Hepatocyte (in vitro differentiated cells): ENCODE data around the gene CSTPP1. TPM values are rescaled to one million over a fixed set of nuclear protein-coding genes. Genes with fewer than 3 reads are reported as not detected.

Experiments used
- DNase-seq: peaks from one replicate; pipeline ENCODE4 v3.0.0-alpha.2; 2016; ENCODE audit warnings: low spot score
- H2AFZ ChIP-seq: fragments of 200-600 bp; sonication (generic); 2 replicates; pipeline ENCODE4 v1.6.0; 2016; ENCODE audit warnings: antibody characterized with exemption, mild to moderate bottlenecking
- H3K27ac ChIP-seq: fragments of 200-600 bp; sonication (generic); 2 replicates; pipeline ENCODE4 v1.5.1; 2016; ENCODE audit warnings: mild to moderate bottlenecking
- H3K27me3 ChIP-seq: fragments of 200-600 bp; sonication (generic); 2 replicates; pipeline ENCODE4 v1.6.1; 2016
- H3K36me3 ChIP-seq: fragments of 200-600 bp; sonication (generic); replicated peaks from 2 replicates; pipeline ENCODE4 v1.5.1; 2016; ENCODE audit warnings: low read depth; ENCODE audit not compliant: insufficient read depth
- H3K4me1 ChIP-seq: fragments of 200-600 bp; sonication (generic); 2 replicates; pipeline ENCODE4 v1.5.1; 2016; ENCODE audit warnings: mild to moderate bottlenecking, moderate library complexity; ENCODE audit not compliant: insufficient read depth
- H3K4me2 ChIP-seq: fragments of 200-600 bp; sonication (generic); 2 replicates; pipeline ENCODE4 v1.6.0; 2016
- H3K4me3 ChIP-seq: fragments of 200-600 bp; sonication (generic); 2 replicates; pipeline ENCODE4 v1.5.1; 2016; ENCODE audit warnings: mild to moderate bottlenecking
- H3K79me2 ChIP-seq: fragments of 200-600 bp; sonication (generic); 2 replicates; pipeline ENCODE4 v1.6.0; 2017; ENCODE audit warnings: mild to moderate bottlenecking
- H3K9me2 ChIP-seq: fragments of 200-600 bp; sonication (generic); replicated peaks from 2 replicates; pipeline ENCODE4 v1.6.0; 2017; ENCODE audit warnings: mild to moderate bottlenecking; ENCODE audit not compliant: insufficient read depth
- H3K9me3 ChIP-seq: fragments of 200-600 bp; sonication (generic); 2 replicates; pipeline ENCODE4 v1.5.1; 2016; ENCODE audit warnings: low read depth, mild to moderate bottlenecking
- H4K20me1 ChIP-seq: fragments of 200-600 bp; sonication (generic); 2 replicates; pipeline ENCODE4 v1.6.0; 2016; ENCODE audit warnings: mild to moderate bottlenecking; ENCODE audit not compliant: insufficient read depth, poor library complexity, severe bottlenecking
- CTCF ChIP-seq: fragments of 200-600 bp; sonication (generic); IDR thresholded peaks from 2 replicates; pipeline ENCODE4 v1.5.1; 2016; ENCODE audit warnings: antibody characterized with exemption, mild to moderate bottlenecking; ENCODE audit not compliant: poor library complexity
- EZH2 ChIP-seq: fragments of 200-600 bp; sonication (generic); IDR thresholded peaks from 2 replicates; pipeline ENCODE4 v1.6.1; 2016; ENCODE audit warnings: antibody characterized with exemption, mild to moderate bottlenecking, borderline replicate concordance
- EZH2phosphoT487 ChIP-seq: fragments of 200-600 bp; sonication (generic); IDR thresholded peaks from one replicate; pipeline ENCODE4 v1.6.1; 2018; ENCODE audit warnings: antibody characterized with exemption, mild to moderate bottlenecking, low read depth, moderate library complexity; ENCODE audit not compliant: unreplicated experiment, severe bottlenecking
- WGBS: methylation state at CpG from one replicate; pipeline ENCODE4 v1.1.6; 2016; ENCODE audit warnings: low lambda C conversion rate; ENCODE audit errors: missing lambda C conversion rate; 5-methylcytosine and 5-hydroxymethylcytosine counted together
- polyA plus RNA-seq: library from polyadenylated mRNA; unstranded; fragments of >200 nt; fragmentation: Nextera tagmentation; extraction: Ambion mirVana; gene quantifications from 2 replicates; pipeline ENCODE4 v1.2.1, GENCODE V29; 2016
- total RNA-seq: library from RNA; depleted of rRNA; stranded (reverse); fragments of >200 nt; gene quantifications from 2 replicates; pipeline ENCODE4 v1.2.3, GENCODE V29; 2014

The CSTPP1 gene
- total and polyA plus RNA-seq, 2 experiments from 2014 or later: 23.0 to 44.3 TPM

- peaks cover 62% of the 10 kb centered on the region for H3K79me2 ChIP-seq
- H4K20me1 ChIP-seq: peaks cover 6% of the 10 kb centered on the region
- DNase-seq: no peak
- peak overlapping the region; percentile 85 for H3K4me2 ChIP-seq
- peaks cover 13% of the 10 kb centered on the region for H3K4me1 ChIP-seq
- H3K9me3 ChIP-seq: no peaks in the 10 kb centered on the region
- TF ChIP-seq EZH2phosphoT487: no peak
- TF ChIP-seq CTCF: no peak
- TF ChIP-seq EZH2: no peak
- no peak overlapping the region for H3K4me3 ChIP-seq
- H2AFZ ChIP-seq: no peak overlapping the region
- H3K27ac ChIP-seq: peak overlapping the region; percentile 96
- WGBS: 78% methylated on average over 6 of the region's 6 CpGs
- H3K27me3 ChIP-seq: no peaks in the 10 kb centered on the region
- no peaks in the 10 kb centered on the region for H3K36me3 ChIP-seq
- no peaks in the 10 kb centered on the region for H3K9me2 ChIP-seq
Observed at GRCh38 chr11:47177846-47178245, 241.3 kb downstream of the CSTPP1 start.

- whole genome bisulfite sequencing: 94% methylated on average over 10 of the region's 11 CpGs
- DNase-seq: no peak
- Histone ChIP-seq H3K4me1 (peaks cover 13% of the 10 kb centered on the region), H3K36me3 (no peaks in the 10 kb centered on the region), H4K20me1 (peaks cover 6% of the 10 kb centered on the region), H3K9me2 (no peaks in the 10 kb centered on the region), H3K79me2 (peaks cover 62% of the 10 kb centered on the region), H3K4me3 (no peak overlapping the region), H3K4me2 (no peak overlapping the region), H3K27me3 (no peaks in the 10 kb centered on the region), H2AFZ (no peak overlapping the region), H3K9me3 (no peaks in the 10 kb centered on the region), H3K27ac (peak overlapping the region; percentile 96)
- TF ChIP-seq EZH2phosphoT487: no peak
- no peak for TF ChIP-seq EZH2
- TF ChIP-seq CTCF: no peak
Observed at GRCh38 chr11:47178316-47178715, 241.8 kb downstream of the CSTPP1 start.

GRCh38 chr11:47178737-47179654 lies 242.4 kb downstream of the CSTPP1 start:
- peaks cover 6% of the 10 kb centered on the region for H4K20me1 ChIP-seq
- no peak overlapping the region for H3K4me3 ChIP-seq
- H3K4me1 ChIP-seq: peaks cover 15% of the 10 kb centered on the region
- DNase-seq: no peak
- no peaks in the 10 kb centered on the region for H3K9me2 ChIP-seq
- H3K27me3 ChIP-seq: no peaks in the 10 kb centered on the region
- peaks cover 62% of the 10 kb centered on the region for H3K79me2 ChIP-seq
- H3K4me2 ChIP-seq: no peak overlapping the region
- 96% methylated on average over 23 of the region's 23 CpGs for WGBS
- H3K9me3 ChIP-seq: no peaks in the 10 kb centered on the region
- TF ChIP-seq EZH2 (no peak), EZH2phosphoT487 (no peak), CTCF (no peak)
- peak overlapping the region; percentile 96 for H3K27ac ChIP-seq
- no peak overlapping the region for H2AFZ ChIP-seq
- H3K36me3 ChIP-seq: no peaks in the 10 kb centered on the region
